GM19438 (cell line): Measurements from ENCODE around the gene GLP1R.

Experiments used
- ATAC-seq: cut with Tn5 transposase; IDR thresholded peaks from one replicate; pipeline ENCODE4 v1.9.1; 2021; ENCODE audit warnings: low read depth; ENCODE audit not compliant: unreplicated experiment

Gene GLP1R

GRCh38 chr6:39043776-39044175 is 4.8 kb upstream of the GLP1R start:
- no peak for ATAC-seq

DNA sequence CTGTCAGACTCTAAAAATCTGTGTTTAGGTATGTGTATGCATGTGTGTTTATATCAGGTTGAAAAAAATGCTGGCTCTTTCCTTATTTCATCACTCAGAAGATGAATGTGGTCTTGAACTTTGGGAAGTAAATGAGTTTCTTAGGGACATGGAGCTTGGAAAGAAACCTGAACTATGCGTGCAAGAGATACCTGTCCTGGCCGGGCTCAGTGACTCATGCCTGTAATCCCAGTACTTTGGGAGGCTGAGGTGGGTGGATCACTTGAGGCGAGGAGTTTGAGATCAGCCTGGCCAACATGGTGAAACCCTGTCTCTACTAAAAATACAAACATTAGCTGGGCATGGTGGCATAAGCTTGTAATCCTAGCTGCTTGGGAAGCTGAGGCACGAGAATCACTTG is 4.4 kb upstream of the GLP1R start:
- no peak for ATAC-seq

DNA sequence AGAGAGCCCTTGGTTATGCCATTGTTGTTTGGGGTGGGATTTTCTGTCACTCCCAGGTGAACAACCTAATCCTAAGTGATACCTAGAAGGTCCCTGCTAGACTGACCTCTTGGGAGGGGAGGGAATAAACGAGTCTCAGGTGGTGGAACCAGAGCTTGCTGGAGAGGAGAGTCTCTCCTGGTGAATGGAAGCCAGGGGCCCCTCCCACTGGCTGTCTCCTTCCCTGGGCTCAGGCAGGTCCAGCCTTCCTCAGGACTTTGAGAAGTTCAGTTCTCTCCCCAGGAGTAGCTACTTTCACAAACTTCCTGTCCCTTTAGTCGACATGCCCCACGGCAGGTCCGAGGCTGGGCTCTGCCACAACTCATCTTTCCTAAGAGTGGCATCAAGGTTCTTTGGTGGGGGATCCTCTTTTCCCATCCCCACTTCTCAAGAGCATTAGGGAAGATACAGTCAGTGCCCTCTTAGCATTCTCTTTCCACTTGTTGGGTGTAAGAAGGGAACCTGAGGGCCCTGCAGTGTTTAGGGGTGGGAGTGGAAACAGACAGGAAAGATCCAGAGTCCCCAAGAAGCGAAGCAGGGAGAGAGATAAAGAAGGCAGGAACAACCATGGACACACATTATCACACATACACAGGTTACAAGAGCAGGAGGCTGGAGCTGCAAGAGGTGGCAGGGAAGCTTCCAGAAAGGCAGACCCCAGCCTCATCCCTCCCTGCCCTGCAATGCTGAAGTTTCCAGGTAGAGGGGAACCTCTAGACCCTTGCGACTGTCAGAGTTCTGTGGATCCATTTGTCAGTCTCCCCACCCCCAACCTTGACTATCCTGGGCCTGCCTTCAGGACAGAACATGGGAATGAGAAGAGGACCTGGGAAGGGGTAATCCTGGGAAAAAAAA is 900 bp upstream of the GLP1R start:
- ATAC-seq: no peak

- no peak for ATAC-seq
Measured at GRCh38 chr6:39049575-39050283, 1.1 kb downstream of the GLP1R start.

- ATAC-seq: no peak
Measured at GRCh38 chr6:39050453-39051112, 2.0 kb downstream of the GLP1R start.

DNA sequence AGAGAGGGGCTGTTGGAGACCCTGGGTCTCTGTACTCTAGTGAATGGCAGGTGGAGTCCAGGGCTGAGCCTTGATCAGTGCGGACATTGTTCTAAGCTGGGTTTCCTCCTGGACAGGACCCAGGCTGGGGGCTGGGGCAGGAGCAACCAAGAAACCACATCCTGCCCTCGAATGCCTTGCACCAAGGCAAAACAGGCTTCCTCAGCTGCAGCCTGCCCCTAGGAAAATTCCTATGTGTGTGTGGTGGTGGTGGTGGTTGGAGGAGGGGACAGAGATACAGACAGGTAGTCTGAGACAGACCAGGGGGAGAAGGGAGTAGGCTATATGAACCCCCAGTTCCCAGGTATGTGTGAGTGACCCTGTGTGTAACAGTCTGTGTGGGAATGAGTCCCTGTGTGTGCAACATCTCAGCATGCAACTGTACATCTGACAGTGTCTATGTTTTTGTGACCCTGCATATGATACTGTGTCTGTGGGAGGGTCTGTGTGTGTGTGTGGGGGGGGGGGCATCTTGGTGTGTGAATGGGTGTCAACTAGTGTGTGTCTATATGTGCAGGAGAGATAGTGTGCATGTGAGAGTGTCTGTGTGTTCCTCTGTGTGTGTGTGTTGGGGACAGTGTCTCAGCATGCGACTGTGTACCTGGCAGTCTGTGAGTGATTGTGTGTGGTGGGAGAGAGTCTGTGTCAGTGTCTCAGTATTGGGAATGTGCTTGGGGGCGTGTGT is 3.0 kb downstream of the GLP1R start:
- ATAC-seq: no peak

GRCh38 chr6:39053016-39053624 is 4.5 kb downstream of the GLP1R start:
- ATAC-seq: no peak

- no peak for ATAC-seq
Measured at GRCh38 chr6:39053854-39054576, 5.4 kb downstream of the GLP1R start.

- ATAC-seq: no peak
Measured at GRCh38 chr6:39054577-39055142, 6.1 kb downstream of the GLP1R start.

DNA sequence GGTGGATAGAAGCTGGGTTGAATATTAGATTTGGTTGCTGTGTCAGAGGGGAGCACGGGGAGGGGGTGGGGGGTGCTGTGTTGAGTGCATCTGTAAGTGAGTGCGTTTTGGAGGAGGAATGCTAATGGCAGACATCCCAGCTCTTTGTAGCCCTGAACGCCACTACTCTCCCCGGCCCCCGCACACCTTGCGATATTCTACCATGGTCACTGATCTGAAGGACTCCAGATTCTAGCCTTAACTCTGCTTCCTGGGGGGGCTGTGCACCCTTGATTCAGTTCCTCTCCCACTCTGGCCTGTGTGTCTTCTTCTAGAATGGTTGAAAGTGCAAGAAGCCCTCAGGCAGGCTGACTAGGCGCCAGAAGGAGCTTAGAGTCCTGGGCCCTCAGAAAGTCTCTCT is 7.1 kb downstream of the GLP1R start:
- ATAC-seq: no peak

GRCh38 chr6:39056191-39056590 is 7.6 kb downstream of the GLP1R start:
- no peak for ATAC-seq

DNA sequence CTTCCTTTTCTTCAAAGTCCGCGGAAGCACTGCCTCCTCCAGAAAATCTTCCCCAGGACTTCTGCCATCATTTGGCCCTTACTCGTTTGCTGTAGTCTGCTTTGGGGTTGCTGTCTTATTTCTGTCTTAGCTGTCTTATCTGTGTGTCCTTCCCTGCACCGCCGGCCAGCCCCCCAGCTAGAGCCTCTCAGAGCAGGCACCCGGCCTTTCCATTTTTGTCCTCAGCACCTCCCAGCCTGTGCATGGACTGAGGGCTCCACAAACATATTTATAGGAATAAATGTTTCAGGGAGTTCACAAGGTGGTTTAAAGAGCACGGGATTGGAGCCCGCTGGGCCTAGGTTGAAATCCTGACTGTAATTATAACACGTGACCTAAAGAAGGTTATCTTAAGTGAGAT is 8.1 kb downstream of the GLP1R start:
- no peak for ATAC-seq

DNA sequence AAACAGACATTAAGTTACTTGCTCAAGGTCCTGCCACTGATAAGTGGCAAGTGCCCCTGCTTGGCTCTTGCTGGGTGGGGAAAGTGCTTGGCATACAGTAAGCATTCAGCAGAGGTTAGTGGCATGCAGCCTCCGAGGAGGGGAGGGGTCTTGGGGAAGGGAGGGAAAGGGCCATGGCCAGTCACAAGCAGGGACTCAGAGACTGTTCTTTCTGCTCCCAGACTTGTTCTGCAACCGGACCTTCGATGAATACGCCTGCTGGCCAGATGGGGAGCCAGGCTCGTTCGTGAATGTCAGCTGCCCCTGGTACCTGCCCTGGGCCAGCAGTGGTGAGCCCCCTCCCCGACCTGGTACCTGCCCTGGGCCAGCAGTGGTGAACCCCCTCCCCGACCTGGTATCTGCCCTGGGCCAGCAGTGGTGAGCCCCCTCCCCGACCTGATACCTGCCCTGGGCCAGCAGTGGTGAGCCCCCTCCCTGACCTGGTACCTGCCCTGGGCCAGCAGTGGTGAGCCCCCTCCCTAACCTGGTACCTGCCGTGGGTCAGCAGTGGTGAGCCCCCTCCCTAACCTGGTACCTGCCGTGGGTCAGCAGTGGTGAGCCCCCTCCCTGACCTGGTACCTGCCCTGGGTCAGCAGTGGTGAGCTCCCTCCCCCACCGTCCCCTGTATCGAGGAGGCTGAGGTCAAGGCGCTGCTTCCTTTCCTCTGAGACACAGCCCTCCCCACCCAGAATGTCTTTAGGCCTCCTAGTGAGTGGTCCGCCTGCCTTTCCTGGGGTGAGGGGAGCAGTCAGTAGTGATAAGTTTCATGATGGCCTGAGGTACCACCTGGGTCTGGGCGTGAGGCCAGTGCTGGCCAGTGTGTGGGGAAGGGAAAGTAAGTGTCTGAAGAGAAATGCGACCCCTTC is 8.9 kb downstream of the GLP1R start:
- ATAC-seq: no peak

GRCh38 chr6:39058471-39059147 is 10.0 kb downstream of the GLP1R start:
- no peak for ATAC-seq

DNA sequence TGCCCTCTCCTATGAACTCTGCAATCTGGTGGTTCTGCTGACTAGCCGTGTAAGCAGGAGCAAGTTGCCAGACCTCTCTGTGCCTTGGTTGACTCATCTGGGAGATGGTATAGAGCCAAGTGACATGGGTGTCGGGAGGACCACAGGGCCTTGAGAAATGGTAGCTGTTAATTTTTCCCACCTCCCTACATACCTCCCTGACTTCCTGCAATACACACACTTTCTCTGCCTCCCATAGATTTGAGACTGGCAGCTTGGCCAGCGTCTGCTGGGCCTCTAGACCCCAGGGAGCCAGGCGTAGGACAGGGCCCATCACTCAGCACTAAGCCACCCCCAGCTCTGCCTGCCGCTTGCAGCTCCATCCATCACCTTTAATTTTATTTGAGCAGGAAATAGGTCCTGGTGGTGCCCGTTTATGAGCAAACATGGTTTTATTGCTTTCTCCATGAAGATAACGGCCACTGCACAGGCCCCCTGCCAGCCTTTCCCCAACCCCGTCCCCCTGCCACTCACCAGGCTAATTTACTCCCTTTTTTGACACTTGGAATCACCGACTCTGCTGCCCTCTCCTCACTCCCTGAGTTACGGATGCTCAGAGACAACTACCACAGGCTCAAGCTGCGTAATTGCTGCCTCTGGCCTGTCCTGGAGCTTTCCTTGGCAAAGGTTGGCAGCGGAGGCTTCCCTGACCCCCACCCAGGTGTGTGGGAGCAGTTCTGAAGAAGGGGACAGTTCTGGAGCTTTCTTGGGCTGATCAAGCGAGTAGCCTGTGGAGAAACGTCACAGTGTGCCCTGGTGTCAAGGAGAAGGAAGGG is 11.1 kb downstream of the GLP1R start:
- no peak for ATAC-seq

- ATAC-seq: no peak
Measured at GRCh38 chr6:39060467-39061160, 12.0 kb downstream of the GLP1R start.
